ENCODE results near the gene SLC22A4.

SLC22A4 gene

DNA sequence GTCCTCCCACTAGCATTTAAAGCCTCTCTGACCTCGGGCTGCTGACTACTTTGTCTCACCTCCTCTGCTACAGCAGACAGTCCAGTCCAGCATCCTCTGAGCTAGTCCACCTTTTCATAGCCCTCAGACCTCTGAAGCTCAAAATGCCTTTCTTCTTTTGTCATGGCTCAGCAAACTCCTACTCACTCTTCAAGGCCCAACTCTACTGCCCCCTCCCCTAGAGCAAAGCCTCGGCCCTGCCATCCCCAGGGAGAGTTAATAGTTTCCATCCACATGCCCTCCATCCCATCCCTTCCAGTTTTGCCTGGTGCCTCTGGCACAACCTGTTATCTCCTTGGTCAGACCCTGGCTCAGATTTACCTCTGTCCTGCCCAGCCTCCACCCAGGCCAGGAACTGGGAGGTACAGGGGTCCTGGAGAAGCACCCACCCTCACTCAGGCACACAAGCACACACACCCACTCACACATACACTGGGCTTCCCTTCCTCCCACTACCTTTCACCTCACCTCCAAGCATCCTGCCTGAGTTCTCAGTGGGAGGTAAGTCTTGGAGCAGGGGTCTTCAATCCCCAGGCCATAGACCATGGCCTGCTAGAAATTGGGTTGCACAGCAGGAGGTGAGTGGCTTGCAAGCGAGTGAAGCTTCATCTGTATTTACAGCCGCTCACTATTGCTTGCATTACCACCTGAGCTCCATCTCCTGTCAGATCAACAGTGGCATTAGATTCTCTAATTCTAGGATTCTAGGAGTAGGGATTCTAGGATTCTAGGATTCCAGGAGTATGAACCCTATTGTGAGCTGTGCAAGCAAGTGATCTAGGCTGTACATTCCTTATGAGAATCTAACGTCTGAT is 18.6 kb upstream of the SLC22A4 start:
- DNase-seq (ENCODE audit: low spot score): no peak

DNA sequence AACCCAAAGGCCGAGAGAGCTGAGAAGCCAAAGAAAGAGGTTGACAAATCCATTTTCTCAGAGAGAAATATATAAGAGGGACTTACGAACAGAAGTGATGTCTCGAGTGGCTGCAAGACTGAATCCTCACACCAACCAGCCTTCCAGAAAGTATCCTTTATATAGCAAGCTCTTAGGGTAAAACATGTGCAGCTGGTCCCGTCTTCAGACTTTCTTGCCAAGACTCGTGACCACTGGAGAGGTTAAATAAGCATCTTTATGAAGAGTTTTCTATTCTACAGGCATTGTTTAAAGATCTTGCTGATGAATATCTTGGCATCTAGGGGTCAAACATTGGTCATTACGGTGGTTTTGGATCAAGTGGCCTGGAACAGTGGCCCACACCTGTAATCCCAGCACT is 16.9 kb upstream of the SLC22A4 start:
- no peak for DNase-seq (ENCODE audit: low spot score)

DNA sequence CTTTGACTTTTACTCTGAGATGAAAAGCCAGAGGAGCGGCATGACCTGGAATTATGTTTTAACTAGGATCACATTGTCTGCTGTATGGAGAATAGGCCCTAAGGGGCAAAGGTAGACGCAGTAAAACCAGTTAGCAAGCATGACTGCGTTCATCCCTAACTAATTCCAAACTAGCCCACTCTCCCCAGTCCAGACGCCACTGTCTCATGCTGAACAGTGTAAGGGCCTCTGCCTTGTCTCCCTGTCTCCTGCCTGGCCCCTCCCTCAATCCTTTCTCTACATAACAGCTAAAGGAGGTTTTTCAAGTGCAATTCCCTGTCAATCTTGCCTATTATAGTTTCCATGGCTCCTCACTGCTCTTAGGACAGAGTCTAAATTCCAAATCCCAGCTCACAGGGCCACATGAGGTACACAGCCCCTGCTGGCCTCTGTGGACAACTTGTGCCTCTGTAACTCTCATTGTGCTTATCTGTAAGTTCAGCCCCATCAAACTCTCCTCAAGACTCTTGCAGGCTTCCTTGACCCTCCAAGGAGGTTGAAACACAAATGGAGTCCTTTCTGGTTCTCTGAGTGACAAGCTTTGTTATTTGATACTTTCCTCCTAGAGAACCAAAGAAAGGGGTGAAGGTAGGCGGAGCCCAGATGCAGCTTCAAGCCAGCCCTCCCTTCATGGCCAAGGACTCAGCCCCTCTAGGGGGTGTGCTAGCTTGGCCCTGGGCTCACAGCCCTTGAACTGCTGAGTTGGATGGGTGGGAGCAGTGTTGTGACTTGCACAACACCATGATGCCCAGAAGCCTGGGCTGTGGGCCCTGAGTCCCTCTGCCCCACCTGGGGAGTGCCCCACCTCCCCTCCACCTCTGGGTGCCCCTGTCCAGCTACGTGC is 16.0 kb upstream of the SLC22A4 start:
- no peak for DNase-seq (ENCODE audit: low spot score)

DNA sequence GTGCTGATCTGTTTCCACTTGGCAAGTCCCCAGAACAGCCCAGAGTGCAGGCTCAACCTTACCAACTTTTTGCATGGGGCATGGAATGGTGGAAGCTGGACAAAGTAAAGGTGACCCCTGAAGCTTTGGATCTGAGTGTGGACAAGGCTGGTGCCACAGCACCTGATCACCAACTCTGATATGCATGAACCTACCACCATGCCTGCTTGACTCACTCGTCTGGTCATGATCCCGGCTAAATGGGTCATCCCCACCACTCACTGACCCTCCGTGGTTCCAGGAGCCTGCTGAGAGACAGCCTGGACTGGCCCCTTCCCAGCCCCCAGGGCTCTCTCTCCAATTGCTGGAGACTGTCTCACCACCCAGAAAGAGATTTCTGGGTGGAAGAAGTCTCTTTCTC is 14.4 kb upstream of the SLC22A4 start:
- no peak for DNase-seq (ENCODE audit: low spot score)

DNA sequence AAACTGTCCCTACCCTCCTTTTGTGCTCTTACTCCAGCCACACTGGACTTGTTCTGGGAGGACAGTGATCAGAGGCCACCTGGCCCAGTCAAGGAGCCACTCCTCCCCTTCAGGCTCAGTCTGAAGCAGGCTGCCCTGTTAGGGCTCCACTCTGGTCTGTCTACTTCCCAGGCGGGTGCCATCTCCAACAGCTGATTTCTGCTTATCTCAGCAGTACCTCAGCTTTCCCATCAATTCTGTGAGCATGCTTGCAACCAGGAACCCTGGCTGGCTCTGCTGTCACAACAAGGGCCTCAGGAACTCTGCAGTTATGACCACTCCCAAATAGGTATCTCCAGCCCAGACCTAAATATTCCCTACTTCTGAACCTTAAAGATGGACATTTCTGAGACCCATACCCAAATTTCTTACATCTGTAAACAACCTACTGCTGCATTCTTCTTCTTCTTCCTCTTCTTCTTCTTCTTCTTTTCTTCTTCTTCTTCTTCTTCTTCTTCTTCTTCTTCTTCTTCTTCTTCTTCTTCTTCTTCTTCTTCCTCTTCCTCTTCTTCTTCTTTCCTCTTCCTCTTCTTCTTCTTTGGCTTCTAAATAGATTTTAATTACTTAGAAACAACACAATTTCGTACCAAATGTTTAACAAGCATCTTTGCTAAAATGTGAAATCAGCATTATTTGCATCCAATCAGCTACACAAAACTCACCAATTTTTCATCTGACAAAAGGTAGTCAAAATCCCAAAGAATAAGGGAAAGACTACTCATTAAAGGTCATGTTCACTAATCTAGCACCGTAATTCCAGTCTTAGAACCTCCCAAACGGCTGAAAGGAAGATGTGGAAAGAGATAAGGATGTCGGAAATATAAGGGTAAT is 13.6 kb upstream of the SLC22A4 start:
- no peak for DNase-seq (ENCODE audit: low spot score)

DNA sequence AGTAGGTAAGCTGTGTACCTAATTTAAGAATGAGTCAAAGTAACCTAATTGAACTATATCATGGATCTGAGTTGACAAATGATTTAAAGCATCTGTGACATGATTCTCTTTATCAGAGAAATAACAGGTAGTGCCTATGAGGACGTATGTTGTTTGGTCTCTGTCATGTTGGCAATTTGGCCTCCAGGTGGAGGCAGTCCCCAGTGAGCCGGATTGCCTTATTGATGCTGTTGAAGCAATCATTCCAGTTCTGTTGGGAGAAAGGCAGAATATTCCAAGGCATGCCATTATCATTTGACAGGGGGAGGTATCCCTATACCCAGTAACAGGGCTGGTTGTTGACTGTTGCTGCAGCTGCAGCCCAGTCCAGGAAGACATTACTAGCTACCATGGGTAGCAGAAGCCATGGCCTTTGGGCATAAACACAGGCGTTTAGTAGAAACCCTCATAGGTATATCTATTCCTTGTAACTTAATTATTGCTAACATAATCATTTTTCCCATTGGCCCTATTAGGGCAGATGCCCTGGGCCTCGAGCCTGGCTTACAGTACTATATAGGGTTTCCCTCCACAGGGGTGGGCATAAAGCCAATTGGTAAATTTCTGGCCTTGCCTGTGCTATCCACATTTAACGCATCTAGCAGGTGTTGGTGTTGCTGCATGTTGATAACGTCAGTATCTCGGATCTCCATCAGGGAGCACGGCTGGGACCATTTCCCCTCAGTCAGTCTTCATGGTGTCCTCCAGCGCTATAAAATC is 12.2 kb upstream of the SLC22A4 start:
- DNase-seq (ENCODE audit: low spot score): no peak

DNA sequence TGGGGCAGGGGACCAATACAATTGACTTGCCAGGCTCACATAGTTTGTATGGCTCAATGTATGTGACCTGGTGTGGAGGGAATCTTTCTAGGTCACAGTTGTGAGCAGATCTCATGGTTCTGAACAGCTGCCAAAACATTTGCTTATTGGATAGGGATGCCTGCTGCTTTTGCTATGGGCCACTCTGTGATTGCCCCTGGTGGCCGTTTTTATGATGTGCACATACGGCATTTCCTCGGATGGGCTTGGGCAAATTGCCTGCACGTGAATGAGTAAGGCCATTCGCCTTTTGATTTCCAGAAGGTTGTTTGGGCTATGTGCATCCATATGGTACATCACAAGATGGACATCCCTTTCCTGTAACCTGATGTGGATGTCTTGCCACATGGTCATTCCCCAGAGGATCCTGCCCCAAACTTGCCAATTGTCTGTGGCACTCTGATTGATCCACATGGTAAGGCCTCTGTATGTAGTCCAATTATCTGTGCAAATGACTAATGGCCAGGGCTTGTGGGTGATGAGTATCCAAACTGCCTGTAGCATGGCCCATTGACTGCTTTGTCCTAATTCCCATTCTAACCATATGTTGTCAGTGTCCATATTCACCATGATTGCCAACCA is 10.7 kb upstream of the SLC22A4 start:
- peak; percentile 40 for DNase-seq (ENCODE audit: low spot score)

DNA sequence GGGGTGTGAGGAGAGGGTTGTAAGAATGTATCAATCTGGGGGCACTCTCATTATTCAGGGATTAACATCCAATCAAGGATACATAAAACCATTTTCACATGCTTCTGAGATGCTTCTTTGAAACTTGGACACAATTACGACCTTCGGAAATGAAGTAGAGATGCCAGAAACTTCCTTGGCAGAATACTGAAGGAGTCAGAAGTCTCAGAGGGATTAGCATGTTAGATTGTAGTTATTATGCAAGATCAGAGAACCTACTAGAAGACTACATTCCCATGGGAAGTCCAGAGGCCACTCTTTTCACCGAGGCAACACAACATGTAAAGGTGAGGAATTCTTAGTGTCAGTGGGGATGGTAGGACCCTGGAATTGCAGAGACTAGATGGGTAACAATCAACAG is 5.1 kb upstream of the SLC22A4 start:
- no peak for DNase-seq (ENCODE audit: low spot score)

DNA sequence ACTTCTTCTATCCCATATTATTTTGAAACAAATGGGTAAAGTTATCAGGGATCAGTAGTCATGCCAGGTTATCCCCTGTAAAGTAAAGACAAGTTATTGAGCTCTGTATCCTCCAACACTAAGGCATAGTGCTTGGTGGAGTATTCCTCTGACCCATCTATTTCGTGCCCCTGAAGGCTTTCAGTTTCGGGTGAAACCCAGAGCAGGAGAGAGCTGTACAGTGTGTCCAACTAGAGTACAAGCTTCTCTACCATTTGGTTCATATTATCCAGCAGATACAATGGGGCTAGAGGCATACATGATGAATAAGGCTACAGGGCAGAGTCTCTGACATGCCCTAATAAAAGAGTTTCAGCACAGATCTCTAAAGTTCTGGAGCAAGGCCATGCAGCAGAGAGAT is 3.2 kb upstream of the SLC22A4 start:
- DNase-seq (ENCODE audit: low spot score): no peak

DNA sequence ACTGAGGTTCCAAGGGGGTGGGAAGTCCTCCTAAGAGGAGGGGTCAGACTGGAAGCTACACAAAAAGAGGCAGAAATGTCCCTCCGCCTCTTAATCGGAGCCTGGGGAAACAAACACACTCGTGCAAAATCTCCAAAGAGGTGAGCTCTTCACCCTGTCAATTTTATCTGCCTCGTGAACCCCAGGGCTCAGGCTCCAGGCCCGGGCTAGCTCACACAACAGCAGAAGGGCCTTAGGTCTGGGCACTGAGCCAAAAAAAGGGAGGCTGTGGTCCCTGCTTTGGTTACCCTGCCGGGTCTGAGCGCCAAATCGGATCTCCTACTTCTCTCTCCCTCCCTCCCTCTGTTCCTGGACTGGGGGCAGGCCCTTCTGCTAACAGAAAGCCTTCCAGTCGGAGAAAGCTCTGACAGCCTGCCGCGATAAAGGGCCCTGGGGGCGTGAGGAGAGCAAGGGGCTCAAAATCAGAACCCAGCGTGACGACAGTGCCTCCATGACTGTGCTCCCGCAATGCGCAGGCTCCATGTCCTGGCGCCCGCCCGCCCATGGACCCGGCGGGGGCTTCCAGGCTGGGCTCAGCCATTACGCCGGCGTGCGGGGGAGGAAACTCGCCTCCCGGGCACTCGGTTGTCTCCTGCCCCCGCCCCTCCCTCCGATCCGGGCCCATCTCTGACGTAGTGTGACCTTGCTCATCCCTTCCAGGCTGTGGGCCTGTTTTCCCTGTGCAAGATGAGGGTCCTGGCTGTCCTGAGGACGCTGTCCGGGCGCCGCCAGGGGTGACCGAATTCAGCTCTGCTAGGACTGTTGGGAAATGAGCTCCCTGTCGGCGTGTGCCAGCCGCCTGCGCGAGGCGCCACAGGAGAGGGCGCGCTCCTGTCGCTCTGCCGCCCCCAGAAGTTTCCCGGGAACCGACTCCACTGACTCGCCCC is 865 bp upstream of the SLC22A4 start:
- DNase-seq (ENCODE audit: low spot score): peak; percentile 86

DNA sequence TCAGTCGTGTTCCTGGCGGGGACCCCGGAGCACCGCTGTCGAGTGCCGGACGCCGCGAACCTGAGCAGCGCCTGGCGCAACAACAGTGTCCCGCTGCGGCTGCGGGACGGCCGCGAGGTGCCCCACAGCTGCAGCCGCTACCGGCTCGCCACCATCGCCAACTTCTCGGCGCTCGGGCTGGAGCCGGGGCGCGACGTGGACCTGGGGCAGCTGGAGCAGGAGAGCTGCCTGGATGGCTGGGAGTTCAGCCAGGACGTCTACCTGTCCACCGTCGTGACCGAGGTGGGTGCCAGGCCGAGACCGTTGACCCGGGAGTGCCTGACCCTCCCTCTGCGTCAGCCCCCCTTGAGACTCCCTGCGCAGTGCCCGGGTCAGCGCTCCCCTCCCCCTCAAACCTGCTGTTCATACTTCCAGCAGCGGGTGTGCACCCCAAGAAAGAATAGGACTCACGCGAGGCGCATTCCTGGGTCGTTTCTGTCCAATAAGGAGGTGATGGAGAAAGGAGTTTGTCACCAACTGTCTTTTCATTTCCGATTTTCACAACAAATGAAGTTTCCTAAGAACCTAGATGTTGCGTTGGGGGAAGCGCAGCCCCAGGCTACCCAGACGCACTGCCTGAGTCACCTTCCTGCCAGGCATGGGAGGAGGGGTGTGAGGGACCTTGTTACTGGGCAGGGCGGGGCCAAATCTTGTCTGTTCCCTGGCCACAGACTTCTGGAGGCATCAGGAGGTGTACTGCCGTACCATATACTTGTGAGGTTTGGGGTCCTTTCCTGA is 722 bp downstream of the SLC22A4 start:
- DNase-seq (ENCODE audit: low spot score): no peak

DNA sequence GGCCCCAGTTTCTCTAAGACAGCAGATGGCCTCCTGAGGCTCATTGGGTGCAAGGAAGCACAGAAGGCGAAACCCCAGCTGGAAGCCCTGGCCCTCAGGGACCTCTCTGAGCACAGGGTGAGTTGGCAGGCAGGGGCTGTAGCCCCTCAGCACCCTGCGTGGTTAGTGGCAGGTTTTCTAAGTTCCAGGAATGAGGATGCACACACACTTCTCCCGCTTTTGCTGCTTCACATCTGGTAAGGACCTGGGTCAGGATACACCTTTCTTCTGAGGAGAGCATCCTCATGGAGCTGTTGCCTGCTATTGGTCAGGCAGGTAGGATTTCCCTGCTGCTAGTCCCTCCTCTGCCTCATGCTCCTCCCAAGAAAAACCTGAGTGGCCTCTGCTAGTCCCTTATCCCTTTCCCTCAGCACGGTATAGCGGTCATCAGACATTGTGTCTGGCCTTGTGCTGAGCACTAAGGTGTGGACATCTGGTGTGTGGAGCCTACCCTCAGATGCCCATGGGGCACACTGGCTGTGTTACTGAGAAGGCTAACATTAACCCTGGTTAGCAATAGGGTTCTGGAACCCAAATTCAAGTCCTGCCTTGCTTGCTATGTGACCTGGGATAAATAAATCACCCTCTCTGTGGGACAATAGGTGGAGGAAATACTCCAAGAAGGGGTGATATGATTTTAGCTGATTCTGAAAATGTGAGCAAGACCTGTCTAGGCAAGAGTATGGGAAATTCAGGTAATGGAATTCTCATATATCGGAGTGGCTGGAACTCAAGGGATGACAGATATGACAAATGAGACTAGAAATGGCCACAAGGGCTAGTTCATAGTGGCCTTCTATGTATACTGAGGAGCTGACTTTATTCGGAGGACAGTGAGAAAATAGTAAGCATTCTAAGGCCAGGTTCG is 1.6 kb downstream of the SLC22A4 start:
- no peak for DNase-seq (ENCODE audit: low spot score)

DNA sequence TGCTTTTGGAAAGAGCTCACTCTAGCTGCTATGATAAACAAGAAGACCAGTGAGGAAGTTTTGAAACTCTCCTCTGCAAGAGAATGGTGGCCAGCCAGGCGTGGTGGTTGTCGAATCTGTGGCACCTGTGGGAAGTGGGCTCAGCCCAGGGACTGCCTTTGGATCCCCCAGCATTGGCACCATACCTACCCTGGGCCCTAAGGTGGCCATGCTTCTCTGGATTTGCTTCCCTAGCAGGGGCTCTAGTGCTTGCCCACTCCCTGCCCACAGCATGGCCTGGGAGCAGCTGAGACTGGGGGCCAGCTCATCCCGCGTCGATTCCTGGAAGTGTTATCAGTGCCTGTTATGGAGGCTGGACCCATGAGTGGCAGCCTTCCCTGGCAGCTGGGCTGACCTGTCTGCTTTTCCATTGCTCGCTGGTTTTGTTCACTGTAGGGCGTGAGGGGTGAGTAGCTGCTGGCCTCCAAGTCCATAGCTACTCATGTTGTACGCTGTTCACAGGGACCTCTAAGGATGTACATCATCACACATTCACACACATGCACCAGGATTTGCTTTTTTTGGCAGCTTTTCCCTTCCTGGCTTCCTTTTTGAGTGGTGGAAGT is 2.3 kb downstream of the SLC22A4 start:
- no peak for DNase-seq (ENCODE audit: low spot score)

DNA sequence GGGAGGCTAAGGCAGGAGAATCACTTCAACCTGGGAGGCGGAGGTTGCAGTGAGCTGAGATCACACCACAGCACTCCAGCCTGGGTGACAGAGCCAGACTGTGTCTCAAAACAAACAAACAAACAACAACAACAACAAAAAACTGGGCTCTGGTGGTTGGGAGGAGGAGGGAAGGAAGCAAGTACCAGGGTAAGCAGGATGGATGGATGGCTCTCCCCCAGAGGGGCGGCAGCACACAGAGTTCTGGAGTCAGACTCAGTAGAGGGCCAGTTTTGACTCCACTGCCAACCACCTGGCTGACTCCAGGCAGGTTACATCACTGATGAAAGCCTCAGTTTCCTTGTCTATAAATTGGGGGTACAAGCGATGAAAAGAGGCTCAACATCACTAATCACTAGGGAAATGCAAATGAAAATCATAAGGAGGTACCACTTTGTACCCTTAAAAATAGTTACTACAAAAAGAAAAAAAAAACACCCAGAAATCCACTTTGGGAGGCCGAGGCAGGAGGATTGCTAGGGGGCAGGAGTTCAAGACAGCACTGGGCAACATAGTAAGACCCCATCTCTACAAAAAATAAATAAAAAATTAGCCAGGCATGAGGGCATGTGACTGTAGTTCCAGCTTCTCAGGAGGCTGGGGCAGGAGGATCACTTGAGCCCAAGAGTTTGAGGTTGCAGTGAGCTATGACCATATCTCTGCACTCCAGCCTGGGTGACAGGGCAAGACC is 3.2 kb downstream of the SLC22A4 start:
- no peak for DNase-seq (ENCODE audit: low spot score)

DNA sequence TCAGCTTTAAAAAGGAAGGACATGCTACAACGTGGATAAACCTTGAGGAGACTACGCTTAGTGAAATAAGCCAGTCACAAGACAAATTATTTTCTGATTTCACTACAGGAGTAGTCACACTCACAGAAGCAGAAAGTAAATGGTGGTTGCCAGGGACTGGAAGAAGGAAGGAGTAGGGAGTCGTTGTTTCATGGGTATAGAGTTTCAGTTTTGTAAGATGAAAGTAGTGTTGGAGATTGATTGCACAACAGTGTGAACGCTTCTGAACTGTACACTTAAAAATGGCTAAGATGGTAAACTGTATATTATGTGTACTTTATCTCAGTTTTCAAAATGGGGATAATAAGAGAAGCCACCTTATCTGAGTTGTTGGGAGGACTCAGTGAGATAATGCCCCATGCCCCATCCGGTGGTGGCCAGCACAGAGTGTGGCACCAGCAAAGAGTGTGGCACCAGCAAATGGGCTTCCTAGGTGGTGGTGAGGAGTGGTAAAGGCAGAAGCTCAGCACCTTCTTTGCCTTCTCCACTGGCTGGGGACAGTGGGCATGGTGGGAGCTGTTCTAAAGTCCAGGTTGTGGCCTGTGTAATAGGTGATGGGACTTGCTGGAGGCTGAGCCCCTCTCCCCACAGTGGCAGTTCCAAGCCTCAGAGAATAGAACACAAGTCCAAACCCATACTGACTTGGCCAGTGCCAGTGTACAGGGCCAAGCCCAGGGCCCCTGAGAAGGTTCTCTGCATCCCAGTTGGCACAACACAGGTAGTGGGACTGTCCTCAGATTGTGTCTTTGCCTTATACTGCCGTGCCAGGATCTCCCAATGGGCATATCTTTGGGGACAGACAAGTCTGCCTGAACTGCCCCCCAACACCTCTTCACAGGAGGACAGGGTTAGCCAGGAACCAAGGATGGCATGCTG is 4.4 kb downstream of the SLC22A4 start:
- no peak for DNase-seq (ENCODE audit: low spot score)
